Mesenchymal stem cell (in vitro differentiated cells and primary cell): ENCODE results near the gene TMEM51.

Source experiments
- DNase-seq: peaks from one replicate; pipeline ENCODE4 v3.0.0-alpha.2; 2013
- H2AFZ ChIP-seq: one replicate; pipeline ENCODE4 v1.6.1; 2013; ENCODE audit warnings: low read depth, mild to moderate bottlenecking, control low read depth, inconsistent platforms, low read length, moderate library complexity
- H2AK5ac ChIP-seq: 2 replicates; pipeline ENCODE4 v1.6.1; 2013; ENCODE audit warnings: low read length, moderate library complexity, mild to moderate bottlenecking, inconsistent platforms; ENCODE audit not compliant: severe bottlenecking
- H2BK120ac ChIP-seq: one replicate; pipeline ENCODE4 v1.6.1; 2013; ENCODE audit warnings: low read depth, mild to moderate bottlenecking, inconsistent platforms, low read length, moderate library complexity
- H2BK12ac ChIP-seq, 2 experiments: one replicate each; pipeline ENCODE4 v1.6.1; 2013; ENCODE audit warnings: inconsistent platforms in 2 of 2, low read length in 2 of 2, mild to moderate bottlenecking in 2 of 2, moderate library complexity in 2 of 2, control low read depth in 1 of 2
- H2BK15ac ChIP-seq: one replicate; pipeline ENCODE4 v1.6.1; 2013; ENCODE audit warnings: mild to moderate bottlenecking, low read depth, inconsistent platforms; ENCODE audit not compliant: poor library complexity, severe bottlenecking
- H2BK5ac ChIP-seq: 2 replicates; pipeline ENCODE4 v1.6.1; 2013; ENCODE audit warnings: low read depth, mild to moderate bottlenecking, low read length, control low read depth, inconsistent platforms; ENCODE audit not compliant: poor library complexity, severe bottlenecking
- H3K14ac ChIP-seq, 2 experiments: one replicate each; pipeline ENCODE4 v1.6.1; 2013; ENCODE audit warnings: inconsistent platforms in 2 of 2, low read length in 2 of 2, control low read depth in 1 of 2, mild to moderate bottlenecking in 1 of 2, moderate library complexity in 1 of 2
- H3K18ac ChIP-seq, 2 experiments: one replicate each; pipeline ENCODE4 v1.6.1; 2013; ENCODE audit warnings: inconsistent platforms in 2 of 2, low read length in 2 of 2, control low read depth in 1 of 2, low read depth in 1 of 2, mild to moderate bottlenecking in 1 of 2
- H3K23ac ChIP-seq, 2 experiments: one replicate each; pipeline ENCODE4 v1.6.1; 2013; ENCODE audit warnings: inconsistent platforms in 2 of 2, low read length in 2 of 2, mild to moderate bottlenecking in 2 of 2, moderate library complexity in 2 of 2, control low read depth in 1 of 2
- H3K27ac ChIP-seq: 2 replicates; pipeline ENCODE4 v1.5.1; 2013; ENCODE audit warnings: mild to moderate bottlenecking, moderate library complexity, low read length, control low read depth, inconsistent platforms; ENCODE audit not compliant: poor library complexity, severe bottlenecking
- H3K27me3 ChIP-seq, 2 experiments: 2 replicates each; pipeline versions ENCODE4 v1.6.1 to v1.7.0; 2013; ENCODE audit warnings: low read length in 2 of 2, mild to moderate bottlenecking in 2 of 2, moderate library complexity in 2 of 2, control low read depth in 1 of 2, inconsistent platforms in 1 of 2; ENCODE audit not compliant: control insufficient read depth in 1 of 2, insufficient read depth in 1 of 2
- H3K36me3 ChIP-seq, 2 experiments: 2 replicates each; pipeline versions ENCODE4 v1.6.1 to v1.7.0; 2013; ENCODE audit warnings: low read length in 2 of 2, control low read depth in 1 of 2, inconsistent platforms in 1 of 2, low read depth in 1 of 2, mild to moderate bottlenecking in 1 of 2; ENCODE audit not compliant: insufficient read depth in 2 of 2, control insufficient read depth in 1 of 2
- H3K4ac ChIP-seq, 2 experiments: one replicate each; pipeline ENCODE4 v1.6.1; 2013; ENCODE audit warnings: inconsistent platforms in 2 of 2, low read length in 2 of 2, mild to moderate bottlenecking in 2 of 2, moderate library complexity in 2 of 2, control low read depth in 1 of 2, low read depth in 1 of 2
- H3K4me1 ChIP-seq: 2 replicates; pipeline ENCODE4 v1.6.1; 2013; ENCODE audit warnings: low read depth, low read length, control low read depth; ENCODE audit not compliant: control insufficient read depth, insufficient read depth
- H3K4me2 ChIP-seq: 2 replicates; pipeline ENCODE4 v1.6.1; 2013; ENCODE audit warnings: low read length, mild to moderate bottlenecking, inconsistent platforms; ENCODE audit not compliant: poor library complexity, severe bottlenecking
- H3K4me3 ChIP-seq, 2 experiments: 2 replicates each; pipeline versions ENCODE4 v1.5.1 to v1.7.0; 2013; ENCODE audit warnings: low read length in 2 of 2, mild to moderate bottlenecking in 2 of 2, control low read depth in 1 of 2, low read depth in 1 of 2; ENCODE audit not compliant: insufficient read depth in 1 of 2
- H3K79me1 ChIP-seq: replicated peaks from 2 replicates; pipeline ENCODE4 v1.6.1; 2013; ENCODE audit warnings: mild to moderate bottlenecking, control low read depth, low read length, inconsistent platforms; ENCODE audit not compliant: poor library complexity, severe bottlenecking
- H3K9ac ChIP-seq: 2 replicates; pipeline ENCODE4 v1.7.0; 2013; ENCODE audit warnings: mild to moderate bottlenecking, low read length, moderate library complexity
- H3K9me3 ChIP-seq: 2 replicates; pipeline ENCODE4 v1.7.0; 2013; ENCODE audit warnings: mild to moderate bottlenecking, low read length; ENCODE audit not compliant: control insufficient read depth
- H4K8ac ChIP-seq: one replicate; pipeline ENCODE4 v1.6.1; 2013; ENCODE audit warnings: inconsistent platforms, mild to moderate bottlenecking, low read length, moderate library complexity
- H4K91ac ChIP-seq: one replicate; pipeline ENCODE4 v1.6.1; 2013; ENCODE audit warnings: mild to moderate bottlenecking, low read length, inconsistent platforms
- WGBS: methylation state at CpG from one replicate; pipeline ENCODE4 v1.1.7; 2013; ENCODE audit warnings: mixed read lengths; 5-methylcytosine and 5-hydroxymethylcytosine counted together

Gene TMEM51

DNA sequence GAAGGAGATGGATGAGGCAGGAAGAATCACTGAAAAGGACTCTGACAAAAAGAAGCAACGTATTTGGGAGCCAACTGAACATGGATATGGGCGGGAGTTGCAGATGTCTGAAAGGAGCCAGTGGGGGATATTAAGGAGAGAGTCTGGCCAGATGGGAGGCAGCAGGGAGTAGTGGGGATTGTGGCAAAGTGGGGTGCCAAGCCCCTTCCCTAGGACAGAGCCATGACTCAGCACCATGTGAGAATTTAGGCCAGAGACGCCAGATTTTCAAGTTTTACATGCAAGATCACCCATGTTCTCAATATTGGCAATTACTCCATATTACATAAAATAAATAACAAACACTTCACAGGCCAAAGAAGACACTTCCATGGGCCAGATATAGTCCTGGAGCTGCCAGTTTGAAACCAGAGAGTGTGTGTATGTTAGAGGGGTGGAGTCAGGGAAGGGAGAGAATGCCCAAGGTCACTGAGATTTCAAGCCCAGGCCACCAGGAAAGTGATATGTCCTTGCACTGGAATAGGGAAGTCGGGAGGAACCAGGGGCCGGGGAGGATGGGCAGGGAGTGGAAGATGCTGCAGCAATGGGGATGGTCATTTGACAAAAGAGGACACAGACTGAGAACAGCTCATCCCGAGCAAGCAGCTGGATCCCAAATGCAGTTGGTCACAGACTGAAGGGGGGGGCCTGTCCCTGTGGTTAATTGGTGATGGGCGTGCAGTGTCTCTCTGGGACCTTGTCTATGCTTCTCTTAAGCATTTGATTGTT, 23.5 kb downstream of the TMEM51 start:
- Histone ChIP-seq H3K36me3 (no peaks in the 10 kb centered on the region), H3K4me1 (peaks cover 34% of the 10 kb centered on the region), H2BK12ac (peak overlapping the region; percentile 80 to 81), H4K8ac (no peak overlapping the region), H3K79me1 (peaks cover 15% of the 10 kb centered on the region), H3K4ac (peak overlapping the region in 1 of 2 experiments; percentile 40), H2AFZ (no peak overlapping the region), H3K4me2 (no peak overlapping the region), H2BK5ac (no peak overlapping the region), H3K9ac (no peak overlapping the region), H3K18ac (peak overlapping the region; percentile 46 to 67), H2BK120ac (no peak overlapping the region), H3K23ac (no peak overlapping the region), H4K91ac (peak overlapping the region; percentile 54), H2BK15ac (peak overlapping the region; percentile 37), H3K27me3 (no peaks in the 10 kb centered on the region), H2AK5ac (peak overlapping the region; percentile 65), H3K4me3 (no peak overlapping the region), H3K27ac (no peak overlapping the region), H3K14ac (peak overlapping the region in 1 of 2 experiments; percentile 18), H3K9me3 (no peaks in the 10 kb centered on the region)
- WGBS = 69% methylated on average over 7 of the region's 7 CpGs
- no peak for DNase-seq

- Histone ChIP-seq H3K27ac (no peak overlapping the region), H2BK5ac (no peak overlapping the region), H3K4me2 (no peak overlapping the region), H3K4me3 (no peak overlapping the region), H3K23ac (peak overlapping the region in 1 of 2 experiments; percentile 61), H3K9me3 (no peaks in the 10 kb centered on the region), H2BK120ac (peak overlapping the region; percentile 12), H3K9ac (no peak overlapping the region), H3K18ac (peak overlapping the region; percentile 75 to 93), H2AFZ (no peak overlapping the region), H2BK12ac (peak overlapping the region; percentile 54 to 91), H4K91ac (peak overlapping the region; percentile 87), H3K14ac (peak overlapping the region in 1 of 2 experiments; percentile 86), H3K36me3 (no peaks in the 10 kb centered on the region), H2AK5ac (peak overlapping the region; percentile 79), H3K27me3 (no peaks in the 10 kb centered on the region), H4K8ac (peak overlapping the region; percentile 89), H3K79me1 (peaks cover 16% of the 10 kb centered on the region), H2BK15ac (peak overlapping the region; percentile 76), H3K4me1 (peaks cover 32% of the 10 kb centered on the region), H3K4ac (peak overlapping the region in 1 of 2 experiments; percentile 90)
- 76% methylated on average over 14 of the region's 14 CpGs for WGBS
- DNase-seq = no peak
These were observed 24.2 kb downstream of the TMEM51 start for GRCh38 chr1:15177710-15178166.

- no peaks in the 10 kb centered on the region for H3K27me3 ChIP-seq
- peak overlapping the region; percentile 59 to 93 for H3K18ac ChIP-seq
- H3K14ac ChIP-seq = no peak overlapping the region
- H2AFZ ChIP-seq = peak overlapping the region; percentile 29
- 41% methylated on average over 7 of the region's 9 CpGs for WGBS
- no peak overlapping the region for H4K8ac ChIP-seq
- H3K79me1 ChIP-seq = peaks cover 20% of the 10 kb centered on the region
- H3K4me3 ChIP-seq = peak overlapping the region in 1 of 2 experiments; percentile 31
- no peak overlapping the region for H2BK5ac ChIP-seq
- peak overlapping the region; percentile 44 for H3K9ac ChIP-seq
- H4K91ac ChIP-seq = no peak overlapping the region
- no peaks in the 10 kb centered on the region for H3K36me3 ChIP-seq
- H2BK12ac ChIP-seq = peak overlapping the region in 1 of 2 experiments; percentile 87
- H3K4me1 ChIP-seq = peaks cover 30% of the 10 kb centered on the region
- H2BK120ac ChIP-seq = no peak overlapping the region
- peak overlapping the region; percentile 82 for H3K27ac ChIP-seq
- DNase-seq = peak; percentile 98
- peak overlapping the region; percentile 5 for H3K4me2 ChIP-seq
- H3K23ac ChIP-seq = no peak overlapping the region
- peak overlapping the region; percentile 27 to 90 for H3K4ac ChIP-seq
- H2BK15ac ChIP-seq = no peak overlapping the region
- H3K9me3 ChIP-seq = no peaks in the 10 kb centered on the region
- peak overlapping the region; percentile 79 for H2AK5ac ChIP-seq
These were observed 25.3 kb downstream of the TMEM51 start for GRCh38 chr1:15178571-15179484.
